ENCODE results near the gene CELSR1. TPM values are rescaled to one million over a fixed set of nuclear protein-coding genes. Genes with fewer than 3 reads are reported as not detected.
A peak's percentile ranks its signal among the peaks of the same experiment; 100 is the strongest.

Gene CELSR1
- total RNA-seq, 1 experiment from 2014 or later = 19.6 TPM

DNA sequence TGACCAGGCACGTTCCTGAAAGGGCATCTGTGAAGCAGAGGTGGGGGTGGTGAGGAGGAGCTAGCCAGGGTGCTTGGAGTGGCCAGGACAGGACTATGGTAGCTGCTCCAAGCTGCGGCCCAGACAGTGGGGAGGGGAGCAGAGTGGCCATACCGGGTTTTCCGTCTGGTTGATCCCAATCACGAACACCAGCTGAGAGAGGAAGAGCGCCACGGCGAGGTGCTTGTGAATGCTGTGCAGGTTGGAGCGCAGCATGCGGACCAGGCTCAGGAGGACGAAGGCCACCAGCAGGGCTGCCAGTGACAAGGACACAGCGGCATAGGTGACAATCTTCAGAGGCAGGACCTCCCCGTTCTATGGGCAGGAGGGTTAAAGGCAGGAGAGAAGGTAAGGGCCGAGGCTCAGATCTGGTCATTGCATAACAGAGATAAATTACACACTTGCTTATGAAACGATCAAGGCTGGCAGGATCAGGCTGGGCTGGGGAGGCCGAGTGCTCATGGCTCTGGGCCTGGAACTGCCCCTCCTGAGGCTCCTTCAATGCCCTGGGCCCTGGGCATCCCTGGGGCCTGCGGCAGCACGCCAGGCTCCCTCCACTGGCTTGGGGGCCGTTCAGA is 160.4 kb downstream of the CELSR1 start:
- ChIA-PET POLR2A (no interaction called here), RAD21 (ENCODE audit: low non-redundant PET in 1 of 2, low total read pairs in 2 of 2, uncharacterized antibody in 2 of 2, unreplicated experiment in 2 of 2) (interaction anchor here in 1 of 2 experiments (0.8 kb wide), 1 partner anchor 9 kb away, joined by 4 read pairs; no protein-coding TSS in a partner anchor), CTCF (interaction anchor here (1.6 kb wide), 1 partner anchor 9 kb away, joined by 5 read pairs; no protein-coding TSS in a partner anchor)
- H3K9me3 ChIP-seq (ENCODE audit: control insufficient read depth in 1 of 2, insufficient read depth in 1 of 2, low read depth in 1 of 2, low read length in 2 of 2) = peaks cover 4 to 9% of the 10 kb centered on the region in 2 experiments; a peak in 2 of 4 replicates
- intact Hi-C loops (cut with micrococcal nuclease) = no loop called here
- H3K4me3 ChIP-seq (replicated peaks in 1 of 2; ENCODE audit: low read depth in 1 of 2, low read length in 2 of 2) = peak overlapping the region in 1 of 2 experiments; percentile 45; a peak in 1 of 4 replicates
- H2AFZ ChIP-seq (ENCODE audit: low read depth, low read length, poor library complexity, severe bottlenecking) = no peak overlapping the region
- no peak for TF ChIP-seq EGR1 (IDR thresholded peaks at IDR 0.05; ENCODE audit: low read depth)
- no peak for TF ChIP-seq EZH2 (IDR thresholded peaks at IDR 0.05)
- TF ChIP-seq, protein P1, sequence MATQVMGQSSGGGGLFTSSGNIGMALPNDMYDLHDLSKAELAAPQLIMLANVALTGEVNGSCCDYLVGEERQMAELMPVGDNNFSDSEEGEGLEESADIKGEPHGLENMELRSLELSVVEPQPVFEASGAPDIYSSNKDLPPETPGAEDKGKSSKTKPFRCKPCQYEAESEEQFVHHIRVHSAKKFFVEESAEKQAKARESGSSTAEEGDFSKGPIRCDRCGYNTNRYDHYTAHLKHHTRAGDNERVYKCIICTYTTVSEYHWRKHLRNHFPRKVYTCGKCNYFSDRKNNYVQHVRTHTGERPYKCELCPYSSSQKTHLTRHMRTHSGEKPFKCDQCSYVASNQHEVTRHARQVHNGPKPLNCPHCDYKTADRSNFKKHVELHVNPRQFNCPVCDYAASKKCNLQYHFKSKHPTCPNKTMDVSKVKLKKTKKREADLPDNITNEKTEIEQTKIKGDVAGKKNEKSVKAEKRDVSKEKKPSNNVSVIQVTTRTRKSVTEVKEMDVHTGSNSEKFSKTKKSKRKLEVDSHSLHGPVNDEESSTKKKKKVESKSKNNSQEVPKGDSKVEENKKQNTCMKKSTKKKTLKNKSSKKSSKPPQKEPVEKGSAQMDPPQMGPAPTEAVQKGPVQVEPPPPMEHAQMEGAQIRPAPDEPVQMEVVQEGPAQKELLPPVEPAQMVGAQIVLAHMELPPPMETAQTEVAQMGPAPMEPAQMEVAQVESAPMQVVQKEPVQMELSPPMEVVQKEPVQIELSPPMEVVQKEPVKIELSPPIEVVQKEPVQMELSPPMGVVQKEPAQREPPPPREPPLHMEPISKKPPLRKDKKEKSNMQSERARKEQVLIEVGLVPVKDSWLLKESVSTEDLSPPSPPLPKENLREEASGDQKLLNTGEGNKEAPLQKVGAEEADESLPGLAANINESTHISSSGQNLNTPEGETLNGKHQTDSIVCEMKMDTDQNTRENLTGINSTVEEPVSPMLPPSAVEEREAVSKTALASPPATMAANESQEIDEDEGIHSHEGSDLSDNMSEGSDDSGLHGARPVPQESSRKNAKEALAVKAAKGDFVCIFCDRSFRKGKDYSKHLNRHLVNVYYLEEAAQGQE (IDR thresholded peaks at IDR 0.05; ENCODE audit: low read depth) = no peak
- TF ChIP-seq CEBPB (IDR thresholded peaks at IDR 0.05; ENCODE audit: low read depth) = no peak
- no peaks in the 10 kb centered on the region for H3K27me3 ChIP-seq (ENCODE audit: insufficient read depth, low read length)
- no peaks in the 10 kb centered on the region for H4K20me1 ChIP-seq (ENCODE audit: insufficient read depth)
- H3K4me2 ChIP-seq (ENCODE audit: low read length) = peak overlapping the region; percentile 86
- no peak for DNase-seq (ENCODE audit: low read depth, low spot score)
- H3K4me1 ChIP-seq (ENCODE audit: control insufficient read depth in 1 of 2, insufficient read depth in 2 of 2, low read length in 2 of 2) = peaks cover 29 to 44% of the 10 kb centered on the region in 2 experiments
- H3K9me2 ChIP-seq (ENCODE audit: insufficient read depth) = no peaks in the 10 kb centered on the region
- ATAC-seq = peak; percentile 3; the same call in 1 of the 2 replicates
- peaks cover 0 to 10% of the 10 kb centered on the region in 2 experiments; a peak in 1 of 4 replicates for H3K36me3 ChIP-seq (ENCODE audit: control insufficient read depth in 1 of 2, insufficient read depth in 2 of 2, low read length in 2 of 2)
- no peak overlapping the region for H3K9ac ChIP-seq (ENCODE audit: low read length)
- no peaks in the 10 kb centered on the region for H3K79me2 ChIP-seq (ENCODE audit: insufficient read depth, low read length)
- BruUV-seq (replicated peaks) = no TSS peak
- no peak overlapping the region for H3K27ac ChIP-seq (ENCODE audit: low read depth, low read length)

DNA sequence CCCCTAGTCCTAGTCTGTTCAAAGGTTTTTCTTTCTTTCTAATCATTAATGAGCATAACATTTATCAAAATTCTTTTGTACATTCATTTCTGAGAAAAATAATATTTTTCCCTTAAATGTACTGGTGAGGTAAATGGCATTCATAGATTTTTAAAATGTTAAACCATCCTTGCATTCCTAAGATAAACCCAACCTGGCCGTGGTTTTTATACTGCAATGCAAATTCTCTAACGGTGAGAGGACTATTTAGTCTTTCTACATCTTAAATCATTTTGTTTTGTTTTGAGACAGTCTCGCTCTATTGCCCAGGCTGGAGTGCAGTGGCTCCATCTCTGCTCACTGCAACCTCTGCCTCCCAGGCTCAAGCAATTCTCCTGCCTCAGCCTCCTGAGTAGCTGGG is 161.3 kb downstream of the CELSR1 start:
- H3K9me2 ChIP-seq (ENCODE audit: insufficient read depth) = no peaks in the 10 kb centered on the region
- H3K4me2 ChIP-seq (ENCODE audit: low read length) = no peak overlapping the region
- RAD21 ChIA-PET (ENCODE audit: low non-redundant PET in 1 of 2, low total read pairs in 2 of 2, uncharacterized antibody in 2 of 2, unreplicated experiment in 2 of 2) = no interaction called here
- POLR2A ChIA-PET = no interaction called here
- H3K27me3 ChIP-seq (ENCODE audit: insufficient read depth, low read length) = no peaks in the 10 kb centered on the region
- H3K4me1 ChIP-seq (ENCODE audit: control insufficient read depth in 1 of 2, insufficient read depth in 2 of 2, low read length in 2 of 2) = peaks cover 25 to 38% of the 10 kb centered on the region in 2 experiments
- H3K4me3 ChIP-seq (replicated peaks in 1 of 2; ENCODE audit: low read depth in 1 of 2, low read length in 2 of 2) = no peak overlapping the region
- no peak overlapping the region for H3K27ac ChIP-seq (ENCODE audit: low read depth, low read length)
- H3K36me3 ChIP-seq (ENCODE audit: control insufficient read depth in 1 of 2, insufficient read depth in 2 of 2, low read length in 2 of 2) = peaks cover 0 to 10% of the 10 kb centered on the region in 2 experiments; a peak in 1 of 4 replicates
- H3K79me2 ChIP-seq (ENCODE audit: insufficient read depth, low read length) = no peaks in the 10 kb centered on the region
- peaks cover 4 to 9% of the 10 kb centered on the region in 2 experiments; a peak in 2 of 4 replicates for H3K9me3 ChIP-seq (ENCODE audit: control insufficient read depth in 1 of 2, insufficient read depth in 1 of 2, low read depth in 1 of 2, low read length in 2 of 2)
- no peak for DNase-seq (ENCODE audit: low read depth, low spot score)
- H2AFZ ChIP-seq (ENCODE audit: low read depth, low read length, poor library complexity, severe bottlenecking) = no peak overlapping the region
- BruUV-seq (replicated peaks) = no TSS peak
- CTCF ChIA-PET = interaction anchor here (1.6 kb wide), 1 partner anchor 8 kb away, joined by 5 read pairs; no protein-coding TSS in a partner anchor
- no peak overlapping the region for H3K9ac ChIP-seq (ENCODE audit: low read length)
- H4K20me1 ChIP-seq (ENCODE audit: insufficient read depth) = no peaks in the 10 kb centered on the region
- intact Hi-C loops (cut with micrococcal nuclease) = no loop called here
- ATAC-seq = no peak
- TF ChIP-seq ZNF274 (IDR thresholded peaks at IDR 0.05; ENCODE audit: low read depth, low read length) = no peak
- TF ChIP-seq JUND (IDR thresholded peaks at IDR 0.05) = no peak
- no peak for TF ChIP-seq TCF7L2 (IDR thresholded peaks at IDR 0.05; ENCODE audit: borderline replicate concordance, extremely low read depth, insufficient read depth, insufficient read length)
- TF ChIP-seq POLR2A (IDR thresholded peaks at IDR 0.05; ENCODE audit: borderline replicate concordance, extremely low read depth, insufficient read depth, insufficient read length) = no peak
- no peak for TF ChIP-seq RAD21 (IDR thresholded peaks at IDR 0.05; ENCODE audit: low read depth)
- TF ChIP-seq EGR1 (IDR thresholded peaks at IDR 0.05; ENCODE audit: low read depth) = no peak
- TF ChIP-seq ZFX (IDR thresholded peaks at IDR 0.05) = no peak
- no peak for TF ChIP-seq POLR2AphosphoS5 (IDR thresholded peaks at IDR 0.05; ENCODE audit: low read depth, low read length)
- TF ChIP-seq, protein P2, sequence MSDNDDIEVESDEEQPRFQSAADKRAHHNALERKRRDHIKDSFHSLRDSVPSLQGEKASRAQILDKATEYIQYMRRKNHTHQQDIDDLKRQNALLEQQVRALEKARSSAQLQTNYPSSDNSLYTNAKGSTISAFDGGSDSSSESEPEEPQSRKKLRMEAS (IDR thresholded peaks at IDR 0.05) = no peak
- TF ChIP-seq SIN3A (IDR thresholded peaks at IDR 0.05; ENCODE audit: low read depth) = no peak
- TF ChIP-seq YY1 (IDR thresholded peaks at IDR 0.05; ENCODE audit: extremely low read depth, insufficient replicate concordance, low read depth, low read length) = no peak
